Measurements from ENCODE around the gene HIGD2A.

HIGD2A gene

GRCh38 chr5:176388444-176389134 lies at the start of gene HIGD2A, which contains the start of gene NOP16:
Gene HIGD2A, plus strand, starts transcription at chr5:176388751. Its CDS starts 69 bp downstream, at chr5:176388820.
Gene NOP16, minus strand, starts transcription at chr5:176388598. Its CDS starts 59 bp downstream, at chr5:176388539.
- DNase-seq, result peak; percentile 98

GRCh38 chr5:176339304-176339703 lies 49.2 kb upstream of the HIGD2A start:
- no peak for DNase-seq

GRCh38 chr5:176341325-176342157 lies 47.0 kb upstream of the HIGD2A start:
- no peak for DNase-seq

GRCh38 chr5:176342158-176342483 lies 46.4 kb upstream of the HIGD2A start:
- DNase-seq, result no peak

- no peak for DNase-seq
Observed at GRCh38 chr5:176342766-176343458, 45.6 kb upstream of the HIGD2A start.

GRCh38 chr5:176350416-176350815 lies 38.1 kb upstream of the HIGD2A start:
- DNase-seq, result no peak

- DNase-seq, result no peak
Observed at GRCh38 chr5:176352116-176352878, 36.3 kb upstream of the HIGD2A start.

GRCh38 chr5:176353533-176353932 lies 35.0 kb upstream of the HIGD2A start:
- no peak for DNase-seq

- DNase-seq, result no peak
Observed at GRCh38 chr5:176355400-176356178, 33.0 kb upstream of the HIGD2A start.

- no peak for DNase-seq
Observed at GRCh38 chr5:176356179-176356566, 32.4 kb upstream of the HIGD2A start.

- DNase-seq, result no peak
Observed at GRCh38 chr5:176359658-176360057, 28.9 kb upstream of the HIGD2A start.

- DNase-seq, result no peak
Observed at GRCh38 chr5:176360894-176361436, 27.6 kb upstream of the HIGD2A start.

- DNase-seq, result peak; percentile 86
Observed at GRCh38 chr5:176361437-176362232, 26.9 kb upstream of the HIGD2A start, which contains the start of gene KIAA1191. Gene KIAA1191, minus strand, starts transcription at chr5:176361764. Its CDS starts 2,256 bp downstream, at chr5:176359508.

- DNase-seq, result no peak
Observed at GRCh38 chr5:176362233-176362490, 26.4 kb upstream of the HIGD2A start.

- no peak for DNase-seq
Observed at GRCh38 chr5:176364765-176365350, 23.7 kb upstream of the HIGD2A start.

GRCh38 chr5:176365351-176366231 lies 23.0 kb upstream of the HIGD2A start, which contains the start of gene ARL10:
Gene ARL10, plus strand, starts transcription at chr5:176365487. Its CDS starts 77 bp downstream, at chr5:176365564.
- no peak for DNase-seq

GRCh38 chr5:176366232-176366894 lies 22.2 kb upstream of the HIGD2A start:
- DNase-seq, result no peak

GRCh38 chr5:176368726-176369125 lies 19.8 kb upstream of the HIGD2A start:
- no peak for DNase-seq

Data from NCI-H1048 (cell line).